Measurements from ENCODE around the gene PREX1.

DNA sequence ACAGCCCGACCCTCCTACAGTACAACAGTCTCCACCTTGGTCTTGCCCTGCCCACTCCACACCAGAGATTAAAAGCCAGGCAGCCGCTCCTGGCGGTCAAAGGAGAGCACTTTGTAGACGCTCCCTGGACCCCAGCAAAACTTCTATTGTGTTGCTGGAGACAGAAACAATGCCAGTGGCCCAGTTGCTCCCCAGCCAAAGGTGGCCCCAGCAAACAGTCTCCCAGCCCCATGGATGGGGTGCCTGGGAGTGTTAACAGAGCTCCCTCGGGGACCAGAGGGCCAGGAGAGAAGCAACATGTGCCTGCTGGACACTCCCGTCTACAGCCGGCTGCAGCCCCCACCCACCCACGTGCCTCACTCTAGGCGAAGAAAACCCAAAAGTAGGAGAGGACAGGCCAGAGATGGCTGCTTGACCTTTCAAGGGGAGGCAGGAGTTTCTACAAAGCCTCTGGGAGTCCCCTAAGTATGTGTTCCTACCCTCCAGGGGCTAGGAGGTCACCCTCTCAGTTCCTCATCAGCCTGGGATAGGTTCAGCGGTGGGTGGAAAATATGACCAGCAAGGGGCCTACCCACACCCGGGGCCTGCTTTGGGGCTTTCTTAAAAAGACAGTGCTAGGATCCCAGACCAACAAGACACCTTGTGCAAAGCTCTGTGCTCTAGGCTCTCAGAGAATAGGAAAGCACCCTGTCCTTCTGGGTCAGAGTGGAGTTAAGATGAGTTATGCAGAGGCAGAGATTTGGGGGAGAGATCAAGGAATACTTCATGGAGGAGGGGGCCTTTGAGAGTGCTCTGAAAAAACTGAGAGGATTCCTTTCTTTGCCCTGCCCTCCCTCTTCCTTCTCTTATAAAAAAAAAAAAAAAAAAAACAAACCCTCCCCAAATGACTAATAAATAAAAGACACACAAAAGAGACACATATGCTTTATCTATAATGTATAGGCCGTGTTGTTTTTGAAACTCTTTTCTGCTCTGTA lies 19.0 kb upstream of the PREX1 start:
- TF ChIP-seq, protein P1, sequence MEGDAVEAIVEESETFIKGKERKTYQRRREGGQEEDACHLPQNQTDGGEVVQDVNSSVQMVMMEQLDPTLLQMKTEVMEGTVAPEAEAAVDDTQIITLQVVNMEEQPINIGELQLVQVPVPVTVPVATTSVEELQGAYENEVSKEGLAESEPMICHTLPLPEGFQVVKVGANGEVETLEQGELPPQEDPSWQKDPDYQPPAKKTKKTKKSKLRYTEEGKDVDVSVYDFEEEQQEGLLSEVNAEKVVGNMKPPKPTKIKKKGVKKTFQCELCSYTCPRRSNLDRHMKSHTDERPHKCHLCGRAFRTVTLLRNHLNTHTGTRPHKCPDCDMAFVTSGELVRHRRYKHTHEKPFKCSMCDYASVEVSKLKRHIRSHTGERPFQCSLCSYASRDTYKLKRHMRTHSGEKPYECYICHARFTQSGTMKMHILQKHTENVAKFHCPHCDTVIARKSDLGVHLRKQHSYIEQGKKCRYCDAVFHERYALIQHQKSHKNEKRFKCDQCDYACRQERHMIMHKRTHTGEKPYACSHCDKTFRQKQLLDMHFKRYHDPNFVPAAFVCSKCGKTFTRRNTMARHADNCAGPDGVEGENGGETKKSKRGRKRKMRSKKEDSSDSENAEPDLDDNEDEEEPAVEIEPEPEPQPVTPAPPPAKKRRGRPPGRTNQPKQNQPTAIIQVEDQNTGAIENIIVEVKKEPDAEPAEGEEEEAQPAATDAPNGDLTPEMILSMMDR (conservative IDR thresholded peaks at IDR 0.05 in 1 of 2, IDR thresholded peaks at IDR 0.05 in 1 of 2; ENCODE audit: low read depth in 1 of 2, low read length in 2 of 2), result no peak
- TF ChIP-seq EZH2 (IDR thresholded peaks at IDR 0.05; ENCODE audit: low read length, missing control alignments), result no peak

Measured in fibroblast of lung (primary cell).